Panc1 (cell line): Measurements from ENCODE around the gene INHA. TPM values are rescaled to one million over a fixed set of nuclear protein-coding genes. Genes with fewer than 3 reads are reported as not detected.

Experiments used
- ATAC-seq: fragments of 200-7000 bp; cut with Tn5 transposase; 2 replicates; pipeline ENCODE4 v1.9.1; 2020; ENCODE audit warnings: mild to moderate bottlenecking, moderate library complexity
- BruUV-seq: library from RNA; stranded (reverse); fragments of 400-500 nt; replicated peaks from 2 replicates; lab custom pipeline; 2021; lab: Mats Ljungman, UMichigan
- CTCF ChIA-PET: fragments of 300-600 bp; sonication (Branson Sonifier 250); formaldehyde crosslinking; loops from one replicate; lab custom pipeline; 2022; ENCODE audit warnings: antibody characterized with exemption; lab: Charles Lee
- POLR2A ChIA-PET: fragments of 300-600 bp; sonication (Branson Sonifier 250); formaldehyde crosslinking; loops from one replicate; lab custom pipeline; 2022; ENCODE audit warnings: antibody characterized with exemption; lab: Charles Lee
- DNase-seq: peaks from one replicate; pipeline ENCODE4 v3.0.0-alpha.2; 2010; ENCODE audit warnings: low read depth, low spot score
- H3K27ac ChIP-seq: 2 replicates; pipeline ENCODE4 v1.5.1; 2011; ENCODE audit warnings: mild to moderate bottlenecking, low read length, inconsistent platforms
- H3K27me3 ChIP-seq: fragments of 200-500 bp; sonication (Bioruptor generic); 2 replicates; pipeline ENCODE4 v1.6.0; 2014; ENCODE audit warnings: low read length, inconsistent platforms; ENCODE audit not compliant: control insufficient read depth, insufficient read depth
- H3K36me3 ChIP-seq: fragments of 200-500 bp; sonication (Bioruptor generic); 2 replicates; pipeline ENCODE4 v1.5.1; 2014; ENCODE audit warnings: inconsistent platforms, mild to moderate bottlenecking, low read length, moderate library complexity; ENCODE audit not compliant: control insufficient read depth, insufficient read depth
- H3K4me1 ChIP-seq: 2 replicates; pipeline ENCODE4 v1.5.1; 2011; ENCODE audit warnings: inconsistent platforms, mild to moderate bottlenecking, low read length, moderate library complexity; ENCODE audit not compliant: control insufficient read depth, insufficient read depth
- H3K4me3 ChIP-seq, 2 experiments: 2 replicates each; pipeline ENCODE4 v1.5.1; 2011 to 2012; ENCODE audit warnings: low read depth in 2 of 2, low read length in 2 of 2, mild to moderate bottlenecking in 2 of 2, inconsistent platforms in 1 of 2, moderate library complexity in 1 of 2
- H3K9me3 ChIP-seq: fragments of 200-500 bp; sonication (Bioruptor generic); 2 replicates; pipeline ENCODE4 v1.5.1; 2014; ENCODE audit warnings: low read depth, mild to moderate bottlenecking, inconsistent platforms, low read length, moderate library complexity; ENCODE audit not compliant: control insufficient read depth, insufficient read depth
- CTCF ChIP-seq: fragments of 450-650 bp; IDR thresholded peaks from 2 replicates; pipeline ENCODE4 v1.5.1; 2017; ENCODE audit warnings: mild to moderate bottlenecking
- POLR2AphosphoS5 ChIP-seq: IDR thresholded peaks from 2 replicates; pipeline ENCODE4 v1.6.1; 2012; ENCODE audit warnings: mild to moderate bottlenecking, low read depth, low read length, moderate library complexity
- SIN3A ChIP-seq: IDR thresholded peaks from 2 replicates; pipeline ENCODE4 v1.6.1; 2012; ENCODE audit warnings: low read depth, mild to moderate bottlenecking, low read length, moderate library complexity, borderline replicate concordance; ENCODE audit not compliant: insufficient read depth
- TCF7L2 ChIP-seq: IDR thresholded peaks from 2 replicates; pipeline ENCODE4 v1.6.1; 2011; ENCODE audit warnings: mild to moderate bottlenecking, low read depth, low read length, inconsistent platforms
- in situ Hi-C: cut with HindIII; loops from 2 replicates; pipeline ENCODE4 v1.10.0; 2016; ENCODE audit warnings: low sequenced_read_pairs, low pct_unique_long_range_greater_than_20kb
- intact Hi-C: fragments of 100-400 bp; cut with micrococcal nuclease; formaldehyde crosslinking; loops from one replicate; pipeline ENCODE4 v1.10.0; 2022; ENCODE audit not compliant: unreplicated experiment
- total RNA-seq: library from RNA; stranded (reverse); gene quantifications from one replicate; pipeline ENCODE4 v1.2.1, GENCODE V29; 2021; ENCODE audit not compliant: unreplicated experiment
- TF ChIP-seq, protein P1 (sequence below), 2 experiments: IDR thresholded peaks; 2 replicates each; pipeline ENCODE4 v1.6.1; 2011 to 2012; ENCODE audit warnings: low read depth in 2 of 2, control low read depth in 1 of 2, low read length in 1 of 2, mild to moderate bottlenecking in 1 of 2, moderate library complexity in 1 of 2; ENCODE audit not compliant: insufficient read depth in 1 of 2

INHA gene
- total RNA-seq, 1 experiment from 2014 or later = 1.2 TPM

DNA sequence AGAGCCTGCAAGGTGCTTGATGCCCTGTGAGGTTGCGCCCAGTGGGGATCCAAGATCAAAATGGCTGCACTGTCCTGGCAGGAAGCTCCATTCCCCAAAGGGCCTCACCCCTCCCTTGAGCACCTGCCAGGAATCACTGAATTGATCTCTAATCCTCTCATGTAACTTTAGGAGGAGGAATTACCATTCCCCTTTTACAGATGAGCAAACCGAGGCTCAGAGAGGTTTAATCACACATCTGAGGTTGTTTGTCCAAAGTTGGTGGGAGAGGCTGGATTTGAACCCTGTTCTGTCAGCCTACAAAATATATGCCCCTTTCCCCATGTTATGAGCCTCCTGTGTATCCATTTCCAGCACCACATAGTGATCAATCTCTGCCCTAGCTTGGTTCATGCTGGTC, 47.3 kb upstream of the INHA start:
- no TSS peak for BruUV-seq
- in situ Hi-C loops = no loop called here
- Histone ChIP-seq H3K4me1 (peaks cover 10% of the 10 kb centered on the region), H3K4me3 (no peak overlapping the region), H3K36me3 (no peaks in the 10 kb centered on the region), H3K27ac (no peak overlapping the region), H3K9me3 (no peaks in the 10 kb centered on the region), H3K27me3 (peaks cover 5% of the 10 kb centered on the region; the same call in 1 of the 2 replicates)
- DNase-seq (no peak), ATAC-seq (no peak)
- POLR2A ChIA-PET = no interaction called here
- TF ChIP-seq, protein P1, sequence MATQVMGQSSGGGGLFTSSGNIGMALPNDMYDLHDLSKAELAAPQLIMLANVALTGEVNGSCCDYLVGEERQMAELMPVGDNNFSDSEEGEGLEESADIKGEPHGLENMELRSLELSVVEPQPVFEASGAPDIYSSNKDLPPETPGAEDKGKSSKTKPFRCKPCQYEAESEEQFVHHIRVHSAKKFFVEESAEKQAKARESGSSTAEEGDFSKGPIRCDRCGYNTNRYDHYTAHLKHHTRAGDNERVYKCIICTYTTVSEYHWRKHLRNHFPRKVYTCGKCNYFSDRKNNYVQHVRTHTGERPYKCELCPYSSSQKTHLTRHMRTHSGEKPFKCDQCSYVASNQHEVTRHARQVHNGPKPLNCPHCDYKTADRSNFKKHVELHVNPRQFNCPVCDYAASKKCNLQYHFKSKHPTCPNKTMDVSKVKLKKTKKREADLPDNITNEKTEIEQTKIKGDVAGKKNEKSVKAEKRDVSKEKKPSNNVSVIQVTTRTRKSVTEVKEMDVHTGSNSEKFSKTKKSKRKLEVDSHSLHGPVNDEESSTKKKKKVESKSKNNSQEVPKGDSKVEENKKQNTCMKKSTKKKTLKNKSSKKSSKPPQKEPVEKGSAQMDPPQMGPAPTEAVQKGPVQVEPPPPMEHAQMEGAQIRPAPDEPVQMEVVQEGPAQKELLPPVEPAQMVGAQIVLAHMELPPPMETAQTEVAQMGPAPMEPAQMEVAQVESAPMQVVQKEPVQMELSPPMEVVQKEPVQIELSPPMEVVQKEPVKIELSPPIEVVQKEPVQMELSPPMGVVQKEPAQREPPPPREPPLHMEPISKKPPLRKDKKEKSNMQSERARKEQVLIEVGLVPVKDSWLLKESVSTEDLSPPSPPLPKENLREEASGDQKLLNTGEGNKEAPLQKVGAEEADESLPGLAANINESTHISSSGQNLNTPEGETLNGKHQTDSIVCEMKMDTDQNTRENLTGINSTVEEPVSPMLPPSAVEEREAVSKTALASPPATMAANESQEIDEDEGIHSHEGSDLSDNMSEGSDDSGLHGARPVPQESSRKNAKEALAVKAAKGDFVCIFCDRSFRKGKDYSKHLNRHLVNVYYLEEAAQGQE (IDR thresholded peaks at IDR 0.05; ENCODE audit: insufficient read depth in 1 of 2, low read depth in 2 of 2, low read length in 1 of 2) = no peak
- no peak for TF ChIP-seq TCF7L2
- TF ChIP-seq POLR2AphosphoS5 = no peak
- TF ChIP-seq CTCF = no peak
- TF ChIP-seq SIN3A = no peak
- CTCF ChIA-PET = no interaction called here
- intact Hi-C loops = loop anchor here (5.0 kb wide), 1 partner anchor 48 kb away; no protein-coding TSS in a partner anchor

- no peak for ATAC-seq
- ChIA-PET CTCF (no interaction called here), POLR2A (no interaction called here)
- no peak overlapping the region for H3K27ac ChIP-seq
- H3K9me3 ChIP-seq = no peaks in the 10 kb centered on the region
- in situ Hi-C loops (no loop called here), intact Hi-C loops (loop anchor here (5.0 kb wide), 1 partner anchor 48 kb away; no protein-coding TSS in a partner anchor)
- BruUV-seq = no TSS peak
- no peak for TF ChIP-seq TCF7L2
- peaks cover 10% of the 10 kb centered on the region for H3K4me1 ChIP-seq
- no peaks in the 10 kb centered on the region for H3K36me3 ChIP-seq
- H3K27me3 ChIP-seq = peaks cover 5% of the 10 kb centered on the region; the same call in 1 of the 2 replicates
- DNase-seq = no peak
- no peak overlapping the region for H3K4me3 ChIP-seq
Measured at GRCh38 chr2:219525533-219526232, 46.4 kb upstream of the INHA start.
